ENCODE measurements around the gene DLG2. TPM values are rescaled to one million over a fixed set of nuclear protein-coding genes. Genes with fewer than 3 reads are reported as not detected.

The DLG2 gene
- total RNA-seq, 1 donor from 2014 or later = 2.4 TPM

GRCh38 chr11:83697518-83697917 is 1929.6 kb downstream of the DLG2 start:
- Mint-ChIP-seq H3K27ac (no peak overlapping the region), H3K4me3 (ENCODE audit: low read depth) (no peak overlapping the region), H3K4me1 (ENCODE audit: low read depth) (peaks cover 1% of the 10 kb centered on the region), H3K36me3 (ENCODE audit: insufficient read depth) (no peaks in the 10 kb centered on the region), H3K9me3 (ENCODE audit: low read depth) (peaks cover 3% of the 10 kb centered on the region), H3K27me3 (peaks cover 4% of the 10 kb centered on the region)
- DNase-seq (ENCODE audit: low spot score, unreplicated experiment) = no peak
- no peak for TF ChIP-seq CTCF (IDR thresholded peaks at IDR 0.05; ENCODE audit: unreplicated experiment)

GRCh38 chr11:83695046-83695445 is 1932.1 kb downstream of the DLG2 start:
- DNase-seq (ENCODE audit: low spot score, unreplicated experiment) = no peak
- Mint-ChIP-seq H3K27me3 (peaks cover 4% of the 10 kb centered on the region), H3K4me1 (ENCODE audit: low read depth) (peaks cover 4% of the 10 kb centered on the region), H3K27ac (no peak overlapping the region), H3K36me3 (ENCODE audit: insufficient read depth) (no peaks in the 10 kb centered on the region), H3K4me3 (ENCODE audit: low read depth) (no peak overlapping the region), H3K9me3 (ENCODE audit: low read depth) (peaks cover 3% of the 10 kb centered on the region)
- no peak for TF ChIP-seq CTCF (IDR thresholded peaks at IDR 0.05; ENCODE audit: unreplicated experiment)

GRCh38 chr11:83694191-83694910 is 1932.8 kb downstream of the DLG2 start:
- TF ChIP-seq CTCF (IDR thresholded peaks at IDR 0.05; ENCODE audit: unreplicated experiment) = no peak
- Mint-ChIP-seq H3K36me3 (ENCODE audit: insufficient read depth) (no peaks in the 10 kb centered on the region), H3K27ac (no peak overlapping the region), H3K4me3 (ENCODE audit: low read depth) (no peak overlapping the region), H3K4me1 (ENCODE audit: low read depth) (peaks cover 4% of the 10 kb centered on the region), H3K9me3 (ENCODE audit: low read depth) (peaks cover 3% of the 10 kb centered on the region), H3K27me3 (peaks cover 4% of the 10 kb centered on the region)
- DNase-seq (ENCODE audit: low spot score, unreplicated experiment) = no peak

- no peaks in the 10 kb centered on the region for H3K36me3 Mint-ChIP-seq (ENCODE audit: insufficient read depth)
- H3K27ac Mint-ChIP-seq = no peak overlapping the region
- no peak overlapping the region for H3K4me3 Mint-ChIP-seq (ENCODE audit: low read depth)
- peaks cover 4% of the 10 kb centered on the region for H3K27me3 Mint-ChIP-seq
- TF ChIP-seq CTCF (IDR thresholded peaks at IDR 0.05; ENCODE audit: unreplicated experiment) = no peak
- H3K4me1 Mint-ChIP-seq (ENCODE audit: low read depth) = peaks cover 4% of the 10 kb centered on the region
- peaks cover 3% of the 10 kb centered on the region for H3K9me3 Mint-ChIP-seq (ENCODE audit: low read depth)
- no peak for DNase-seq (ENCODE audit: low spot score, unreplicated experiment)
These were observed 1933.7 kb downstream of the DLG2 start for GRCh38 chr11:83693306-83693992.

GRCh38 chr11:83692675-83693074 is 1934.5 kb downstream of the DLG2 start:
- DNase-seq (ENCODE audit: low spot score, unreplicated experiment) = no peak
- peaks cover 4% of the 10 kb centered on the region for H3K4me1 Mint-ChIP-seq (ENCODE audit: low read depth)
- no peak overlapping the region for H3K4me3 Mint-ChIP-seq (ENCODE audit: low read depth)
- H3K9me3 Mint-ChIP-seq (ENCODE audit: low read depth) = peaks cover 3% of the 10 kb centered on the region
- H3K27me3 Mint-ChIP-seq = peaks cover 4% of the 10 kb centered on the region
- H3K27ac Mint-ChIP-seq = no peak overlapping the region
- TF ChIP-seq CTCF (IDR thresholded peaks at IDR 0.05; ENCODE audit: unreplicated experiment) = no peak
- no peaks in the 10 kb centered on the region for H3K36me3 Mint-ChIP-seq (ENCODE audit: insufficient read depth)
